IPS-NIHi11 (cell line): ENCODE measurements around the gene OMP.
"Not testable (repeated sequence)": the region's sequence is repeated elsewhere in the genome, so short reads cannot be mapped to it uniquely, and the experiment has no call there.

Experiments
- DNase-seq: peaks from one replicate; pipeline ENCODE4 v3.0.0; 2012; ENCODE audit warnings: mixed read lengths, low spot score

The OMP gene

GRCh38 chr11:77102246-77103210 lies at the start of gene OMP:
Gene OMP (plus strand): TSS chr11:77102840. CDS start chr11:77102840, 0 bp downstream.
- DNase-seq: no peak

GRCh38 chr11:77053217-77054015 lies 49.2 kb upstream of the OMP start:
- DNase-seq: no peak

- DNase-seq: no peak
Observed at GRCh38 chr11:77054084-77054483, 48.6 kb upstream of the OMP start.

- no peak for DNase-seq
Observed at GRCh38 chr11:77055101-77055561, 47.5 kb upstream of the OMP start.

GRCh38 chr11:77055913-77056312 lies 46.7 kb upstream of the OMP start:
- DNase-seq: no peak

- DNase-seq: no peak
Observed at GRCh38 chr11:77056814-77057402, 45.7 kb upstream of the OMP start.

- no peak for DNase-seq
Observed at GRCh38 chr11:77057938-77058474, 44.6 kb upstream of the OMP start.

GRCh38 chr11:77058900-77059299 lies 43.7 kb upstream of the OMP start:
- DNase-seq: no peak

GRCh38 chr11:77059806-77060205 lies 42.8 kb upstream of the OMP start:
- no peak for DNase-seq

GRCh38 chr11:77060234-77060633 lies 42.4 kb upstream of the OMP start:
- DNase-seq: no peak

- DNase-seq: not testable (repeated sequence)
Observed at GRCh38 chr11:77061258-77061657, 41.4 kb upstream of the OMP start.

- DNase-seq: no peak
Observed at GRCh38 chr11:77062924-77063323, 39.7 kb upstream of the OMP start.

GRCh38 chr11:77063407-77063806 lies 39.2 kb upstream of the OMP start:
- DNase-seq: no peak

- DNase-seq: no peak
Observed at GRCh38 chr11:77063861-77064260, 38.8 kb upstream of the OMP start.

- no peak for DNase-seq
Observed at GRCh38 chr11:77064648-77065217, 37.9 kb upstream of the OMP start.

GRCh38 chr11:77065878-77066228 lies 36.8 kb upstream of the OMP start:
- DNase-seq: no peak

GRCh38 chr11:77066229-77067042 lies 36.2 kb upstream of the OMP start, which contains the start of gene CAPN5:
Gene CAPN5 (plus strand): TSS chr11:77066971. CDS start chr11:77084887, 17,916 bp downstream.
- DNase-seq: peak; percentile 98

- no peak for DNase-seq
Observed at GRCh38 chr11:77067861-77068443, 34.7 kb upstream of the OMP start.

- no peak for DNase-seq
Observed at GRCh38 chr11:77068457-77069335, 33.9 kb upstream of the OMP start.
